ENCODE results near the gene FETUB. TPM values are rescaled to one million over a fixed set of nuclear protein-coding genes. Genes with fewer than 3 reads are reported as not detected.
A peak's percentile ranks its signal among the peaks of the same experiment; 100 is the strongest.

Gene FETUB
- total RNA-seq, 6 experiments from 2014 or later = 4.4 to 195 (median 47.9) TPM

GRCh38 chr3:186620213-186621092 lies 19.7 kb upstream of the FETUB start:
- peaks cover 0 to 25% (median 9%) of the 10 kb centered on the region in 4 donors for H3K4me1 ChIP-seq
- TF ChIP-seq POLR2A (IDR thresholded peaks at IDR 0.05) (peak; percentile 11), CTCF (IDR thresholded peaks at IDR 0.05) (no peak)
- 56% methylated on average over 4 of the region's 17 CpGs for WGBS (ENCODE audit: insufficient coverage, low coverage, low lambda C conversion rate, missing lambda C conversion rate)
- H3K27me3 ChIP-seq = no peaks in the 10 kb centered on the region
- no peaks in the 10 kb centered on the region for H3K9me3 ChIP-seq
- H3K27ac ChIP-seq = no peak overlapping the region
- no peak overlapping the region for H3K4me3 ChIP-seq
- peak; percentile 25 to 42 (median 38) for ATAC-seq
- peak; percentile 49 to 78 (median 78) for DNase-seq
- intact Hi-C loops (cut with DNase I) = no loop called here
- H3K36me3 ChIP-seq = peaks cover 0 to 43% (median 13%) of the 10 kb centered on the region in 4 donors

GRCh38 chr3:186621894-186622650 lies 18.1 kb upstream of the FETUB start:
- no peaks in the 10 kb centered on the region for H3K9me3 ChIP-seq
- H3K27ac ChIP-seq = no peak overlapping the region
- ATAC-seq (peak in 1 of 4 donors; percentile 23), DNase-seq (no peak)
- 42% methylated on average over 7 of the region's 7 CpGs for WGBS (ENCODE audit: insufficient coverage, low coverage, low lambda C conversion rate, missing lambda C conversion rate)
- H3K36me3 ChIP-seq = peaks cover 0 to 29% (median 11%) of the 10 kb centered on the region in 4 donors
- TF ChIP-seq POLR2A (IDR thresholded peaks at IDR 0.05) (peak; percentile 25), CTCF (IDR thresholded peaks at IDR 0.05) (no peak)
- H3K4me1 ChIP-seq = peaks cover 0 to 13% (median under 1%) of the 10 kb centered on the region in 4 donors
- no peak overlapping the region for H3K4me3 ChIP-seq
- no peaks in the 10 kb centered on the region for H3K27me3 ChIP-seq
- intact Hi-C loops (cut with DNase I) = no loop called here

GRCh38 chr3:186622651-186623310 lies 17.4 kb upstream of the FETUB start:
- Histone ChIP-seq H3K36me3 (peaks cover 0 to 22% (median 11%) of the 10 kb centered on the region in 4 donors), H3K27me3 (no peaks in the 10 kb centered on the region), H3K9me3 (no peaks in the 10 kb centered on the region), H3K4me1 (peaks cover 0 to 6% (median 0%) of the 10 kb centered on the region in 4 donors), H3K27ac (no peak overlapping the region), H3K4me3 (no peak overlapping the region)
- 19% methylated on average over 2 of the region's 2 CpGs for WGBS (ENCODE audit: insufficient coverage, low coverage, low lambda C conversion rate, missing lambda C conversion rate)
- ATAC-seq = no peak
- DNase-seq = no peak
- intact Hi-C loops (cut with DNase I) = no loop called here
- no peak for TF ChIP-seq POLR2A (IDR thresholded peaks at IDR 0.05)
- TF ChIP-seq CTCF (IDR thresholded peaks at IDR 0.05) = no peak

- H3K9me3 ChIP-seq = no peaks in the 10 kb centered on the region
- DNase-seq (no peak), ATAC-seq (no peak)
- peak; percentile 19 for TF ChIP-seq POLR2A (IDR thresholded peaks at IDR 0.05)
- no peak for TF ChIP-seq CTCF (IDR thresholded peaks at IDR 0.05)
- H3K27ac ChIP-seq = no peak overlapping the region
- no peak overlapping the region for H3K4me3 ChIP-seq
- H3K36me3 ChIP-seq = peaks cover 0 to 5% (median 2%) of the 10 kb centered on the region in 4 donors
- intact Hi-C loops (cut with DNase I) = no loop called here
- no peaks in the 10 kb centered on the region for H3K27me3 ChIP-seq
- 69% methylated on average over 4 of the region's 4 CpGs for WGBS (ENCODE audit: insufficient coverage, low coverage, low lambda C conversion rate, missing lambda C conversion rate)
- H3K4me1 ChIP-seq = peaks cover 0 to 3% (median 0%) of the 10 kb centered on the region in 4 donors
Measured at GRCh38 chr3:186624598-186624997, 15.6 kb upstream of the FETUB start.
